ENCODE data around the gene RGMB. TPM values are rescaled to one million over a fixed set of nuclear protein-coding genes. Genes with fewer than 3 reads are reported as not detected.

RGMB gene
- total and polyA plus RNA-seq, 2 donors (not counting 1 experiment from before 2014, with no cell fraction given), result 14.7 to 18.3 TPM

DNA sequence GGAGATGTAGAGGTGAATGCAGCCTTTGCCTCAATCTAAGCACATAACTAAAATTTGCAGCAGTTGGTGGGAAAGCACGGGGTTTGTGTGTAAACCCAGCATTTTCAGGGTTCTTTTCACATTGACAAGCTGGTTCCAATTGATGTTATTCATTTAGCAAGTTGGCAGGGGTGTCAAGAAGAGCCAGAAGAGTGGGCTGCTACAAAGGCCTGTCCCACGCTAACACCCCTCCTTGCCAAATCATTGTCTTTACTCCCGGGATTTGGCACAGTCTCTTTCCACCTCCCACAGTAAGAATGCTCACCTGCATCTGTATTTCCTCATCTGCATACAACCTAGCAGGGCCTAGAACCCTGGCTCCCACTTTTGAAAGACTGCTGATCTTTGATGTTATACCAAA, 11.8 kb downstream of the RGMB start:
- Histone ChIP-seq H3K27me3 (replicated peaks in 1 of 4; ENCODE audit: control extremely low read depth in 1 of 4, control insufficient read depth in 3 of 4, insufficient read depth in 4 of 4, low read length in 3 of 4) (no peaks in the 10 kb centered on the region), H3K9me3 (ENCODE audit: control extremely low read depth in 1 of 3, control insufficient read depth in 2 of 3, insufficient read depth in 1 of 3, low read length in 2 of 3) (no peaks in the 10 kb centered on the region), H4K20me1 (ENCODE audit: control insufficient read depth, insufficient read depth, low read length, poor library complexity, severe bottlenecking) (peaks cover 69% of the 10 kb centered on the region), H3K9ac (ENCODE audit: low read length) (no peak overlapping the region), H3K4me1 (ENCODE audit: control insufficient read depth in 2 of 2, insufficient read depth in 2 of 2, low read length in 2 of 2) (no peaks in the 10 kb centered on the region), H3K36me3 (replicated peaks in 1 of 2; ENCODE audit: control extremely low read depth in 1 of 2, control insufficient read depth in 1 of 2, extremely low read depth in 1 of 2, insufficient read depth in 2 of 2, low read length in 1 of 2) (peaks cover 3 to 22% of the 10 kb centered on the region in 2 experiments), H3K4me3 (ENCODE audit: control extremely low read depth in 1 of 5, extremely low read depth in 1 of 5, insufficient read depth in 1 of 5, low read depth in 2 of 5, low read length in 4 of 5) (no peak overlapping the region), H3K4me2 (replicated peaks; ENCODE audit: low read depth, low read length, poor library complexity, severe bottlenecking) (no peak overlapping the region), H3K79me2 (ENCODE audit: control insufficient read depth, insufficient read depth, low read length) (peaks cover 77% of the 10 kb centered on the region), H3K27ac (ENCODE audit: low read length in 2 of 2) (no peak overlapping the region), H2AFZ (ENCODE audit: insufficient read depth, low read depth, low read length, poor library complexity, severe bottlenecking) (no peak overlapping the region)
- no peak overlapping the region for H3K4me3 Mint-ChIP-seq
- H3K27ac Mint-ChIP-seq, result no peak overlapping the region
- CTCF ChIA-PET, result interaction anchor here (0.7 to 10.9 kb wide), 3 partner anchors 8 to 15 kb away, joined by 3 to 89 read pairs (median 19); partner anchors contain the start of gene RGMB
- POLR2A ChIA-PET, result no interaction called here
- DNase-seq (no peak), ATAC-seq (ENCODE audit: low read depth) (no peak)
- TF ChIP-seq EZH2 (IDR thresholded peaks at IDR 0.05; ENCODE audit: borderline replicate concordance, insufficient read depth, low read depth, low read length, poor library complexity, severe bottlenecking), result no peak
- TF ChIP-seq, protein P1, sequence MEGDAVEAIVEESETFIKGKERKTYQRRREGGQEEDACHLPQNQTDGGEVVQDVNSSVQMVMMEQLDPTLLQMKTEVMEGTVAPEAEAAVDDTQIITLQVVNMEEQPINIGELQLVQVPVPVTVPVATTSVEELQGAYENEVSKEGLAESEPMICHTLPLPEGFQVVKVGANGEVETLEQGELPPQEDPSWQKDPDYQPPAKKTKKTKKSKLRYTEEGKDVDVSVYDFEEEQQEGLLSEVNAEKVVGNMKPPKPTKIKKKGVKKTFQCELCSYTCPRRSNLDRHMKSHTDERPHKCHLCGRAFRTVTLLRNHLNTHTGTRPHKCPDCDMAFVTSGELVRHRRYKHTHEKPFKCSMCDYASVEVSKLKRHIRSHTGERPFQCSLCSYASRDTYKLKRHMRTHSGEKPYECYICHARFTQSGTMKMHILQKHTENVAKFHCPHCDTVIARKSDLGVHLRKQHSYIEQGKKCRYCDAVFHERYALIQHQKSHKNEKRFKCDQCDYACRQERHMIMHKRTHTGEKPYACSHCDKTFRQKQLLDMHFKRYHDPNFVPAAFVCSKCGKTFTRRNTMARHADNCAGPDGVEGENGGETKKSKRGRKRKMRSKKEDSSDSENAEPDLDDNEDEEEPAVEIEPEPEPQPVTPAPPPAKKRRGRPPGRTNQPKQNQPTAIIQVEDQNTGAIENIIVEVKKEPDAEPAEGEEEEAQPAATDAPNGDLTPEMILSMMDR (IDR thresholded peaks at IDR 0.05), result no peak
- no peaks in the 10 kb centered on the region for H3K9me3 Mint-ChIP-seq (ENCODE audit: insufficient read depth)
- no peaks in the 10 kb centered on the region for H3K27me3 Mint-ChIP-seq
- peaks cover 31% of the 10 kb centered on the region for H3K4me1 Mint-ChIP-seq
- intact Hi-C loops (cut with micrococcal nuclease), result no loop called here
- WGBS (ENCODE audit: insufficient coverage), result 100% methylated on average over 2 of the region's 3 CpGs

DNA sequence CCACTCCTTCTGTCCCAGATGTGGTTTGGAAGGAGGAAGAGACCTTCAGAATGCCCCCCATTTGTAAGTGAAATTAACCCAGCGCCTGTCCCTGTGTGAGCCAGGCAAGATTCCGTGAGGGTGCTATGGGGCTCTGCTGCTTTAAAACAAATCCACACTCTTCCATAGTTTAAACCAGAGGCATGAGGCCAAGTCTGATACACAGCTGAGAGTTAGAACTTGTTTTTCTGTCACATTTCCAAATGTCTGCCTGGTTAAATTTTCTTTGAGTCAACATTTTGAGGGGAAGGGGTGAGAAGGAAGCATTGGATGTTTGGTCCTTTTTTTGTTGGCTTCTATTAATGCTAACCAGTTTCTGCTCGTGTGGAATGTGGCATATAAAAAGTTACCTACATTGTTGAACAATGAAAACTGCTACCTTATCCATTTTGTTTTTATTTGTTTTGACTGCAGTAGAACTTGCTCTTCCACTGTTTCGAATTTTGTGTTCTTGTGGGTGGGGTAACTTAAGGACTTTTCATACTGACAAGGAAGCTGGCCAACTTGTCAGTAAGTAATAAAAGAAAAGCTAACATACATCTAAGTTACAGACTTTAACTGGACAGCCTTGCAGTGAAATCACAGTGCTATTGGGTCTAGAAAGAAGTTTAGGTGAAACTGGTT, 12.9 kb downstream of the RGMB start:
- H3K4me3 Mint-ChIP-seq, result no peak overlapping the region
- Histone ChIP-seq H3K79me2 (ENCODE audit: control insufficient read depth, insufficient read depth, low read length) (peaks cover 67% of the 10 kb centered on the region), H3K27ac (ENCODE audit: low read length in 2 of 2) (no peak overlapping the region), H2AFZ (ENCODE audit: insufficient read depth, low read depth, low read length, poor library complexity, severe bottlenecking) (no peak overlapping the region), H3K4me1 (ENCODE audit: control insufficient read depth in 2 of 2, insufficient read depth in 2 of 2, low read length in 2 of 2) (no peaks in the 10 kb centered on the region), H3K9ac (ENCODE audit: low read length) (no peak overlapping the region), H3K27me3 (replicated peaks in 1 of 4; ENCODE audit: control extremely low read depth in 1 of 4, control insufficient read depth in 3 of 4, insufficient read depth in 4 of 4, low read length in 3 of 4) (no peaks in the 10 kb centered on the region), H3K4me2 (replicated peaks; ENCODE audit: low read depth, low read length, poor library complexity, severe bottlenecking) (no peak overlapping the region), H3K4me3 (ENCODE audit: control extremely low read depth in 1 of 5, extremely low read depth in 1 of 5, insufficient read depth in 1 of 5, low read depth in 2 of 5, low read length in 4 of 5) (no peak overlapping the region), H4K20me1 (ENCODE audit: control insufficient read depth, insufficient read depth, low read length, poor library complexity, severe bottlenecking) (peaks cover 69% of the 10 kb centered on the region), H3K36me3 (replicated peaks in 1 of 2; ENCODE audit: control extremely low read depth in 1 of 2, control insufficient read depth in 1 of 2, extremely low read depth in 1 of 2, insufficient read depth in 2 of 2, low read length in 1 of 2) (peaks cover 0 to 11% of the 10 kb centered on the region in 2 experiments), H3K9me3 (ENCODE audit: control extremely low read depth in 1 of 3, control insufficient read depth in 2 of 3, insufficient read depth in 1 of 3, low read length in 2 of 3) (no peaks in the 10 kb centered on the region)
- H3K27ac Mint-ChIP-seq, result no peak overlapping the region
- ATAC-seq (ENCODE audit: low read depth) (no peak), DNase-seq (no peak)
- peaks cover 30% of the 10 kb centered on the region for H3K4me1 Mint-ChIP-seq
- H3K27me3 Mint-ChIP-seq, result no peaks in the 10 kb centered on the region
- intact Hi-C loops (cut with micrococcal nuclease), result no loop called here
- H3K9me3 Mint-ChIP-seq (ENCODE audit: insufficient read depth), result no peaks in the 10 kb centered on the region
- ChIA-PET CTCF (interaction anchor here (0.7 to 10.9 kb wide), 3 partner anchors 9 to 16 kb away, joined by 3 to 89 read pairs (median 19); partner anchors contain the start of gene RGMB), POLR2A (no interaction called here)
- 94% methylated on average over 2 of the region's 4 CpGs for WGBS (ENCODE audit: insufficient coverage)
- TF ChIP-seq EZH2 (IDR thresholded peaks at IDR 0.05; ENCODE audit: borderline replicate concordance, insufficient read depth, low read depth, low read length, poor library complexity, severe bottlenecking), result no peak
- TF ChIP-seq, protein P1 (IDR thresholded peaks at IDR 0.05), result no peak

Measured in B cell (primary cell).